Measurements from ENCODE around the gene EPS15.
"Not testable (repeated sequence)": the region's sequence is repeated elsewhere in the genome, so short reads cannot be mapped to it uniquely, and the experiment has no call there.

Gene EPS15

GRCh38 chr1:51392241-51392640 is 126.8 kb downstream of the EPS15 start:
- TF ChIP-seq CTCF (IDR thresholded peaks at IDR 0.05), result no peak
- Histone ChIP-seq H3K27ac (no peak overlapping the region), H3K4me3 (no peak overlapping the region)
- DNase-seq (ENCODE audit: low spot score), result no peak

- not testable (repeated sequence) for H3K4me3 ChIP-seq; DNase-seq (ENCODE audit: low spot score); H3K27ac ChIP-seq
These were observed 128.4 kb downstream of the EPS15 start for GRCh38 chr1:51390641-51391040.

GRCh38 chr1:51387288-51387687 is 131.8 kb downstream of the EPS15 start:
- not testable (repeated sequence) for DNase-seq (ENCODE audit: low spot score)

GRCh38 chr1:51386259-51386658 is 132.8 kb downstream of the EPS15 start:
- DNase-seq (ENCODE audit: low spot score); H3K4me3 ChIP-seq; H3K27ac ChIP-seq: not testable (repeated sequence)

More at GRCh38 chr1:51387288-51387687, 131.8 kb downstream of the EPS15 start:
- H3K27ac ChIP-seq, H3K4me3 ChIP-seq: not testable (repeated sequence)

GRCh38 chr1:51385776-51386175 is 133.3 kb downstream of the EPS15 start:
- Histone ChIP-seq H3K4me3 (no peak overlapping the region), H3K27ac (no peak overlapping the region)
- no peak for TF ChIP-seq CTCF (IDR thresholded peaks at IDR 0.05)
- DNase-seq (ENCODE audit: low spot score), result no peak

- no peak for TF ChIP-seq CTCF (IDR thresholded peaks at IDR 0.05)
- no peak overlapping the region for H3K4me3 ChIP-seq
- DNase-seq (ENCODE audit: low spot score), result no peak
- no peak overlapping the region for H3K27ac ChIP-seq
These were observed 137.1 kb downstream of the EPS15 start for GRCh38 chr1:51381964-51382363.

- no peak for DNase-seq (ENCODE audit: low spot score)
- H3K27ac ChIP-seq, result no peak overlapping the region
- H3K4me3 ChIP-seq, result no peak overlapping the region
- TF ChIP-seq CTCF (IDR thresholded peaks at IDR 0.05), result no peak
These were observed 138.1 kb downstream of the EPS15 start for GRCh38 chr1:51380936-51381335.

- Histone ChIP-seq H3K27ac (no peak overlapping the region), H3K4me3 (no peak overlapping the region)
- DNase-seq (ENCODE audit: low spot score), result no peak
- TF ChIP-seq CTCF (IDR thresholded peaks at IDR 0.05), result no peak
These were observed 140.2 kb downstream of the EPS15 start for GRCh38 chr1:51378871-51379270.

GRCh38 chr1:51373898-51374297 is 145.2 kb downstream of the EPS15 start:
- H3K27ac ChIP-seq, result no peak overlapping the region
- no peak for TF ChIP-seq CTCF (IDR thresholded peaks at IDR 0.05)
- no peak for DNase-seq (ENCODE audit: low spot score)
- H3K4me3 ChIP-seq, result no peak overlapping the region

Data from coronary artery (tissue), 2 donors.